GM21381 (cell line): ENCODE results near the gene ZMIZ1.
A peak's percentile ranks its signal among the peaks of the same experiment; 100 is the strongest.

ENCODE experiments used
- ATAC-seq: cut with Tn5 transposase; IDR thresholded peaks from one replicate; pipeline ENCODE4 v1.9.1; 2021; ENCODE audit warnings: mild to moderate bottlenecking, moderate library complexity; ENCODE audit not compliant: unreplicated experiment

Gene ZMIZ1

GRCh38 chr10:79347894-79348639 is 279.3 kb downstream of the ZMIZ1 start:
- peak; percentile 69 for ATAC-seq

GRCh38 chr10:79348640-79348988 is 279.8 kb downstream of the ZMIZ1 start:
- no peak for ATAC-seq

GRCh38 chr10:79349072-79349491 is 280.3 kb downstream of the ZMIZ1 start:
- ATAC-seq, result no peak

GRCh38 chr10:79349766-79350406 is 281.1 kb downstream of the ZMIZ1 start:
- ATAC-seq, result no peak

GRCh38 chr10:79350407-79351154 is 281.8 kb downstream of the ZMIZ1 start:
- no peak for ATAC-seq

- no peak for ATAC-seq
These were observed 282.6 kb downstream of the ZMIZ1 start for GRCh38 chr10:79351332-79351731.

GRCh38 chr10:79352035-79352877 is 283.5 kb downstream of the ZMIZ1 start:
- no peak for ATAC-seq

- no peak for ATAC-seq
These were observed 284.2 kb downstream of the ZMIZ1 start for GRCh38 chr10:79353000-79353406.

- no peak for ATAC-seq
These were observed 285.0 kb downstream of the ZMIZ1 start for GRCh38 chr10:79353726-79354125.

GRCh38 chr10:79354141-79354540 is 285.4 kb downstream of the ZMIZ1 start:
- no peak for ATAC-seq

GRCh38 chr10:79354615-79355014 is 285.8 kb downstream of the ZMIZ1 start:
- no peak for ATAC-seq

- ATAC-seq, result no peak
These were observed 286.8 kb downstream of the ZMIZ1 start for GRCh38 chr10:79355420-79356017.

- ATAC-seq, result no peak
These were observed 287.3 kb downstream of the ZMIZ1 start for GRCh38 chr10:79356104-79356503.

GRCh38 chr10:79357180-79357579 is 288.4 kb downstream of the ZMIZ1 start:
- ATAC-seq, result no peak

GRCh38 chr10:79358811-79359210 is 290.0 kb downstream of the ZMIZ1 start:
- ATAC-seq, result no peak

- no peak for ATAC-seq
These were observed 291.2 kb downstream of the ZMIZ1 start for GRCh38 chr10:79359816-79360498.

GRCh38 chr10:79360499-79361342 is 292.0 kb downstream of the ZMIZ1 start:
- no peak for ATAC-seq

- ATAC-seq, result no peak
These were observed 293.1 kb downstream of the ZMIZ1 start for GRCh38 chr10:79361726-79362397.
